HEK293T (cell line): Measurements from ENCODE around the gene EML6.
"Not testable (repeated sequence)": the region's sequence is repeated elsewhere in the genome, so short reads cannot be mapped to it uniquely, and the experiment has no call there.

Experiments
- CTCF ChIA-PET: fragments of 350-600 bp; formaldehyde crosslinking; extraction: SDS; loops from one replicate; lab custom pipeline; 2021; ENCODE audit warnings: antibody characterized with exemption, inconsistent platforms; lab: Yijun Ruan, JAX
- POLR2A ChIA-PET: fragments of 350-600 bp; formaldehyde crosslinking; extraction: SDS; loops from one replicate; lab custom pipeline; 2020; ENCODE audit warnings: antibody characterized with exemption, inconsistent platforms; lab: Yijun Ruan, JAX
- DNase-seq: peaks from one replicate; pipeline ENCODE4 v3.0.0; 2012; ENCODE audit warnings: mixed read lengths; ENCODE audit errors: extremely low spot score
- ARNT ChIP-seq: fragments of 450-650 bp; IDR thresholded peaks from 2 replicates; pipeline ENCODE4 v1.6.1; 2017; ENCODE audit warnings: mild to moderate bottlenecking
- BHLHE40 ChIP-seq: fragments of 450-650 bp; IDR thresholded peaks from 2 replicates; pipeline ENCODE4 v1.6.1; 2016; ENCODE audit warnings: mild to moderate bottlenecking, moderate library complexity, borderline replicate concordance
- CTBP1 ChIP-seq: fragments of 450-650 bp; IDR thresholded peaks from 2 replicates; pipeline ENCODE4 v1.6.1; 2016; ENCODE audit warnings: borderline replicate concordance
- ELF4 ChIP-seq: fragments of 450-650 bp; IDR thresholded peaks from 2 replicates; pipeline ENCODE4 v1.6.1; 2017; ENCODE audit warnings: antibody characterized with exemption
- FOXA1 ChIP-seq: fragments of 450-650 bp; IDR thresholded peaks from 2 replicates; pipeline ENCODE4 v1.6.1; 2016; ENCODE audit warnings: mild to moderate bottlenecking
- FOXK2 ChIP-seq: fragments of 450-650 bp; IDR thresholded peaks from 2 replicates; pipeline ENCODE4 v1.6.1; 2016; ENCODE audit warnings: mild to moderate bottlenecking
- FOXM1 ChIP-seq: fragments of 450-650 bp; IDR thresholded peaks from 2 replicates; pipeline ENCODE4 v1.6.1; 2017; ENCODE audit warnings: mild to moderate bottlenecking, borderline replicate concordance
- HDGF ChIP-seq: fragments of 450-650 bp; IDR thresholded peaks from 2 replicates; pipeline ENCODE4 v1.6.1; 2017; ENCODE audit warnings: antibody characterized with exemption, borderline replicate concordance
- L3MBTL2 ChIP-seq: fragments of 450-650 bp; conservative IDR thresholded peaks from 2 replicates; pipeline ENCODE4 v1.6.1; 2016; ENCODE audit warnings: mild to moderate bottlenecking
- LEF1 ChIP-seq: fragments of 450-650 bp; IDR thresholded peaks from 2 replicates; pipeline ENCODE4 v1.6.1; 2017; ENCODE audit warnings: mild to moderate bottlenecking, borderline replicate concordance
- NFRKB ChIP-seq: fragments of 450-650 bp; IDR thresholded peaks from 2 replicates; pipeline ENCODE4 v1.6.1; 2016; ENCODE audit warnings: mild to moderate bottlenecking, moderate library complexity
- SP1 ChIP-seq: fragments of 450-650 bp; IDR thresholded peaks from 2 replicates; pipeline ENCODE4 v1.6.1; 2017
- SUZ12 ChIP-seq: fragments of 450-650 bp; IDR thresholded peaks from 2 replicates; pipeline ENCODE4 v1.6.1; 2016; ENCODE audit warnings: mild to moderate bottlenecking
- TARDBP ChIP-seq: fragments of 450-650 bp; IDR thresholded peaks from 2 replicates; pipeline ENCODE4 v1.6.1; 2016
- ZNF384 ChIP-seq: fragments of 450-650 bp; IDR thresholded peaks from 2 replicates; pipeline ENCODE4 v1.6.1; 2016
- TF ChIP-seq, protein P1 (sequence below): fragments of 450-650 bp; IDR thresholded peaks from 2 replicates; pipeline ENCODE4 v1.6.1; 2016

Gene EML6

DNA sequence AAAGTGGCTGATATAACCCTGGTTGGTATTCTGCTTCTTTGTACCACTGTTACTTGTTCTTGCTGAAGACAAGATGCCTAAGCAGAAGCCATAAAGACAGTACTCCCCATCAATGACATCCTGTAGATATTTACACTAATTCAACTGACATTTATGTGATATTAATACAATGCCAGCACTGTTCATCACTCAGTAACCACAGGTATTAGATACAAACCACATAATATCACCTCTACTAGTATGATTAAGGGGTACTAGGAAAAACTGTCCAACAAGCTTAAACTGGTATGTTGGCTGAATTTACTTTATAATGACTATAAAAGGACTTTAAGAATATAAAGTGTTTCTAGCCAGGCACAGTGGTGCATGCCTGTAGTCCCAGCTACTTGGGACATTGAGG is 261.0 kb downstream of the EML6 start:
- ChIA-PET CTCF (no interaction called here), POLR2A (no interaction called here)
- no peak for TF ChIP-seq SP1
- no peak for TF ChIP-seq L3MBTL2
- no peak for TF ChIP-seq ELF4
- no peak for TF ChIP-seq LEF1
- TF ChIP-seq ARNT = no peak
- no peak for TF ChIP-seq FOXK2
- no peak for TF ChIP-seq HDGF
- TF ChIP-seq CTBP1 = no peak
- TF ChIP-seq TARDBP = no peak
- TF ChIP-seq ZNF384 = no peak
- no peak for TF ChIP-seq SUZ12
- TF ChIP-seq NFRKB = no peak
- TF ChIP-seq, protein P1, sequence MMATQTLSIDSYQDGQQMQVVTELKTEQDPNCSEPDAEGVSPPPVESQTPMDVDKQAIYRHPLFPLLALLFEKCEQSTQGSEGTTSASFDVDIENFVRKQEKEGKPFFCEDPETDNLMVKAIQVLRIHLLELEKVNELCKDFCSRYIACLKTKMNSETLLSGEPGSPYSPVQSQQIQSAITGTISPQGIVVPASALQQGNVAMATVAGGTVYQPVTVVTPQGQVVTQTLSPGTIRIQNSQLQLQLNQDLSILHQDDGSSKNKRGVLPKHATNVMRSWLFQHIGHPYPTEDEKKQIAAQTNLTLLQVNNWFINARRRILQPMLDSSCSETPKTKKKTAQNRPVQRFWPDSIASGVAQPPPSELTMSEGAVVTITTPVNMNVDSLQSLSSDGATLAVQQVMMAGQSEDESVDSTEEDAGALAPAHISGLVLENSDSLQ = no peak
- no peak for TF ChIP-seq FOXA1
- TF ChIP-seq FOXM1 = no peak
- no peak for TF ChIP-seq BHLHE40
- DNase-seq = no peak

DNA sequence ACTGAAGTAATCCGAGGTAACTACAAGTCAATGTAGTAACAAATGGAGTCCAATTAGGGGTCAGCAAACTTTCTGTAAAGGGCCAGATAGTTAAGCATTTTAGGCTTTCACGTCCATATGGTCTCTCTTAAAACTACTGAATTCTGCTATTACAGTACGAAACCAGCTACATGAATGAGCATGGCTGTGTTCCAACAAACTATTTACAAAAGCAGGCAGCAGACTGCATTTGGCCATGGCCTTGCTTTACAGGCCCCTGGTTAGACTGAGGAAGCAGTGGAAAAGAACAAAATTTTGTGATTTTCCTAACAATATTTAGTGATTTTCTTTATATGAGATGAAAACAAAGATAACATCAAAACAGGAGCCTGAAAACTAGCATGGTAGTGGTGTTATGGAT is 262.8 kb downstream of the EML6 start:
- CTCF ChIA-PET = interaction anchor here (0.6 kb wide), 1 partner anchor 88 kb away, joined by 5 read pairs; no protein-coding TSS in a partner anchor
- no peak for DNase-seq
- TF ChIP-seq ZNF384 = no peak
- TF ChIP-seq FOXA1 = no peak
- TF ChIP-seq FOXK2 = no peak
- no peak for TF ChIP-seq L3MBTL2
- no peak for TF ChIP-seq NFRKB
- TF ChIP-seq SUZ12 = no peak
- no peak for TF ChIP-seq SP1
- TF ChIP-seq LEF1 = no peak
- TF ChIP-seq ELF4 = no peak
- no peak for TF ChIP-seq ARNT
- no peak for TF ChIP-seq TARDBP
- TF ChIP-seq, protein P1 = no peak
- TF ChIP-seq CTBP1 = no peak
- no peak for TF ChIP-seq HDGF
- TF ChIP-seq BHLHE40 = no peak
- TF ChIP-seq FOXM1 = no peak
- POLR2A ChIA-PET = no interaction called here

DNA sequence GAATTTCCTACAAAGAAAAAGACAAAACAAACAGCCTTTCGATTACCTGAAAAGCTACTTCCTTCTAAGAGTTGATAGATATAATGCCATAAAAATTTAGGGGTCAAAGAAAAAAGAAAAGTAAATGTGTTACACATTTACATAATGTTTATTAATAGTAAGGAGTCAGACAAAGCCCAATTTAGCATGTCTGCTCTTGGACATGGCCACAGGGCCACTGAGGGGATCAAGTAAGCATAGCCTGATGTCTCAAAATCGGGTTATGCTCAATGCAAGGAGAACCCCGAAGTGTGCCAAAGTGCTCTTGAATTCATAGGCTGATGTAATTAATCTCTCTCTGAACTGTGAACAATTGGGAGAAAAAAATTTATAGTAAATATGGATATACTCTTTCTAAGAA is 265.1 kb downstream of the EML6 start:
- CTCF ChIA-PET = no interaction called here
- DNase-seq = no peak
- TF ChIP-seq FOXM1 (no peak), FOXK2 (no peak), TARDBP (no peak), ZNF384 (no peak), ELF4 (no peak), FOXA1 (no peak), CTBP1 (no peak), BHLHE40 (no peak), HDGF (no peak), SP1 (no peak), L3MBTL2 (no peak)
- POLR2A ChIA-PET = no interaction called here

DNA sequence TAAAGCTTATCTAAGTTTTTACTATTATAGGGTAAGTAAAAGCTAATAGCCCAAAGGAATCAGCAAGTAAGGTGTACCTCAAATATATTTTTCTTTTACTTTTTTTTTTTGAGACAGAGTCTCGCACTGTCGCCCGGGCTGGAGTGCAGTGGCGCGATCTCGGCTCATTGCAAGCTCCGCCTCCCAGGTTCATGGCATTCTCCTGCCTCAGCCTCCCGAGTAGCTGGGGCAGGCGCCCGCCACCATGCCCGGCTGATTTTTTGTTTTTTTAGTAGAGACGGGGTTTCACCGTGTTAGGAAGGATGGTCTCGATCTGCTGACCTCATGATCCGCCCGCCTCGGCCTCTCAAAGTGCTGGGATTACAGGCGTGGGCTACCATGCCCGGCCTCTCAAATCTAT is 267.2 kb downstream of the EML6 start:
- CTCF ChIA-PET = interaction anchor here (0.6 kb wide), 1 partner anchor 26 kb away, joined by 5 read pairs; no protein-coding TSS in a partner anchor
- DNase-seq, POLR2A ChIA-PET: not testable (repeated sequence)

DNA sequence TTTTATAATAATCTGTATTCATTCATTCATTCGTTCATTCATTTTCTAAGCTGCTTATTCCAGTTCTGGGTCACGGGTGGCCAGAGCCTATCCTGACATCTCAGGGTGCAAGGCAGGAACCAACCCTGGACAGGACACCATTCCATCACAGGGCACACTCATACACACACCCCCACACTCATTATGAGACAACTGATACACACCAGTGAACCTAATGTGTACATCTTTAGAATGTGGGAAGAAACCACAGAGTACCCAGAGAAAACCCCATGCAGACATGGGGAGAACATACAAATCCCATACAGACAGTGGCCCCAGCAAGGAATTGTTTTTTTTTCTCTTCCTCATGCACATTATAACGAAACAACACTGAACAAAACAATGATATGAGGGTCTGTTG is 272.1 kb downstream of the EML6 start:
- POLR2A ChIA-PET = no interaction called here
- CTCF ChIA-PET = no interaction called here
- DNase-seq = no peak
- no peak for TF ChIP-seq NFRKB
- TF ChIP-seq CTBP1 = no peak
- no peak for TF ChIP-seq FOXK2
- TF ChIP-seq HDGF = no peak
- TF ChIP-seq FOXM1 = no peak
- TF ChIP-seq, protein P1 = no peak
- TF ChIP-seq L3MBTL2 = no peak
- TF ChIP-seq ZNF384 = no peak
- TF ChIP-seq SUZ12 = no peak
- no peak for TF ChIP-seq SP1
- TF ChIP-seq BHLHE40 = no peak
- TF ChIP-seq ARNT = no peak

DNA sequence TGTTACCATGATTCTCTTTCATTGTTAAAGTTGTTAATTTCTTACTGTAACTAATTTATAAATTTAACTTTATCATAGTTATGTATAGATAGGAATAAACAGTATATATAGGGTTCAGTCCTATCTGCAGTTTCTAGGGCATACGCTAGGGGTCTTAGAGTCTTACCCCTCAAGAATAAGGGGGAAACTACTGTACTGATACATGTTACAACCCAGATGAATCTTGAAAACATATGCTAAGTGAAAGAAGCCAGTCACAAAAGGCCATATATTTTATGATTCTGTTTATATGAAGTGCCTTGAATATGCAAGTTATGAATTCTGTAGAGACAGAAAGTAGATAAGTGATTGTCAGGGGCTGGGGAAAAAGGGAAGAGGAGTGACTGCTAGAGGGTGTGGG is 274.4 kb downstream of the EML6 start:
- no peak for TF ChIP-seq NFRKB
- TF ChIP-seq FOXA1 = no peak
- TF ChIP-seq ELF4 = no peak
- TF ChIP-seq ZNF384 = no peak
- TF ChIP-seq HDGF = no peak
- no peak for TF ChIP-seq FOXM1
- no peak for TF ChIP-seq CTBP1
- no peak for TF ChIP-seq LEF1
- ChIA-PET CTCF (no interaction called here), POLR2A (no interaction called here)
- DNase-seq = no peak
